ENCODE data around the gene DAB2. TPM values are rescaled to one million over a fixed set of nuclear protein-coding genes. Genes with fewer than 3 reads are reported as not detected.

Gene DAB2
- total and polyA plus RNA-seq, 2 donors (not counting 1 experiment from before 2014, with no cell fraction given), result 217 to 538 TPM

DNA sequence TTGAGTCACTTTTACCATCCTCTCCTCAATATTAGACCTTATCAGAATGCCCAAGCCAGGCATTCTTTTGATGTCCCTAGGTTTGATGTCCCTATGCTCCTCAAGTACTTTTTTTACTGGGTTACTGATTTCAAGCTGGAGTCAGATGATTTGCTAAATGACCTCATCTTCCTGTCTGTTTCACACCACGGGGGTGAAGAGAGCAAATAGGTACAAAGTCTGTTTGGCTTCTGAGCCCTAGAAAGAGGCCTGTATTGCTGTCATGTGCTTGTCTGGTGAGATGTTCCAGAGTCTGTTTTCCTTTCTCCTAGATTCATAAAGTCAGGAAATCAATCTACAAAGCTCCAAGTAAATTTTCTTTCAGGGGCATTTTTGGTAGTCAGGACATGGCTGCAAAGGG, 12.7 kb upstream of the DAB2 start:
- Histone ChIP-seq H3K27ac (ENCODE audit: insufficient read depth, low read length) (no peak overlapping the region), H4K20me1 (ENCODE audit: control insufficient read depth, extremely low read depth, insufficient read depth, low read length) (no peaks in the 10 kb centered on the region)
- DNase-seq (ENCODE audit: low read depth in 2 of 2), result no peak

DNA sequence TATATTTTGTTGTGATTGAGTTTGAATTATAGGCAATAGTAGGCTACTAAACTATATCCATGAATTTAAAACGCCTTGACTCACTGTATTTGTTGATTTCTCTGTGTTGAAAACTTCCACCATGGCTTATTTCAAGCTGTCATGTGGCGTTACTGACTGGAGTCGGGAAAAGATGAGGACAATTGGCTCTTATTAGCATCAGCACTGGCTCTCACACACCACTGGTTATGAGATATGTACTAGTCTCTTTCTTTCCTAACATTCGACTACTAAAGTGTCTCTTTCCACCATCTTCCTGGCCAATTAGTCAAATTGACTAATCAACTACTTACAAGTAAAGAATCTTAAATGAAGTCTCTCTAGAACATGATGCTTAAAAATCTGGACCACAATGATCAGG, 9.1 kb upstream of the DAB2 start:
- H2AFZ ChIP-seq (ENCODE audit: low read length), result no peak overlapping the region

More for the DNA sequence above, 12.7 kb upstream of the DAB2 start:
- no peak overlapping the region for H3K4me3 ChIP-seq (replicated peaks in 1 of 4; ENCODE audit: control extremely low read depth in 1 of 4, insufficient read depth in 1 of 4, low read depth in 3 of 4, low read length in 4 of 4)
- H3K79me2 ChIP-seq (ENCODE audit: control insufficient read depth, insufficient read depth, low read length), result no peaks in the 10 kb centered on the region
- no peaks in the 10 kb centered on the region for H3K36me3 ChIP-seq (ENCODE audit: control insufficient read depth, insufficient read depth, low read length)
- no peaks in the 10 kb centered on the region for H3K27me3 ChIP-seq (ENCODE audit: control insufficient read depth, insufficient read depth, low read length)
- H2AFZ ChIP-seq (ENCODE audit: low read length), result no peak overlapping the region
- no peaks in the 10 kb centered on the region for H3K9me3 ChIP-seq (ENCODE audit: control insufficient read depth, insufficient read depth, low read depth, low read length)
- peaks cover 2% of the 10 kb centered on the region for H3K4me1 ChIP-seq (ENCODE audit: control insufficient read depth, extremely low read depth, insufficient read depth, low read length)
- H3K4me2 ChIP-seq (ENCODE audit: extremely low read depth, insufficient read depth, low read length), result no peak overlapping the region
- H3K9ac ChIP-seq (ENCODE audit: insufficient read depth, low read length), result no peak overlapping the region
- TF ChIP-seq, protein P1, sequence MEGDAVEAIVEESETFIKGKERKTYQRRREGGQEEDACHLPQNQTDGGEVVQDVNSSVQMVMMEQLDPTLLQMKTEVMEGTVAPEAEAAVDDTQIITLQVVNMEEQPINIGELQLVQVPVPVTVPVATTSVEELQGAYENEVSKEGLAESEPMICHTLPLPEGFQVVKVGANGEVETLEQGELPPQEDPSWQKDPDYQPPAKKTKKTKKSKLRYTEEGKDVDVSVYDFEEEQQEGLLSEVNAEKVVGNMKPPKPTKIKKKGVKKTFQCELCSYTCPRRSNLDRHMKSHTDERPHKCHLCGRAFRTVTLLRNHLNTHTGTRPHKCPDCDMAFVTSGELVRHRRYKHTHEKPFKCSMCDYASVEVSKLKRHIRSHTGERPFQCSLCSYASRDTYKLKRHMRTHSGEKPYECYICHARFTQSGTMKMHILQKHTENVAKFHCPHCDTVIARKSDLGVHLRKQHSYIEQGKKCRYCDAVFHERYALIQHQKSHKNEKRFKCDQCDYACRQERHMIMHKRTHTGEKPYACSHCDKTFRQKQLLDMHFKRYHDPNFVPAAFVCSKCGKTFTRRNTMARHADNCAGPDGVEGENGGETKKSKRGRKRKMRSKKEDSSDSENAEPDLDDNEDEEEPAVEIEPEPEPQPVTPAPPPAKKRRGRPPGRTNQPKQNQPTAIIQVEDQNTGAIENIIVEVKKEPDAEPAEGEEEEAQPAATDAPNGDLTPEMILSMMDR (conservative IDR thresholded peaks at IDR 0.05 in 1 of 2, IDR thresholded peaks at IDR 0.05 in 1 of 2; ENCODE audit: low read depth in 1 of 2, low read length in 2 of 2), result no peak
- no peak for TF ChIP-seq EZH2 (IDR thresholded peaks at IDR 0.05; ENCODE audit: low read length, missing control alignments)

DNA sequence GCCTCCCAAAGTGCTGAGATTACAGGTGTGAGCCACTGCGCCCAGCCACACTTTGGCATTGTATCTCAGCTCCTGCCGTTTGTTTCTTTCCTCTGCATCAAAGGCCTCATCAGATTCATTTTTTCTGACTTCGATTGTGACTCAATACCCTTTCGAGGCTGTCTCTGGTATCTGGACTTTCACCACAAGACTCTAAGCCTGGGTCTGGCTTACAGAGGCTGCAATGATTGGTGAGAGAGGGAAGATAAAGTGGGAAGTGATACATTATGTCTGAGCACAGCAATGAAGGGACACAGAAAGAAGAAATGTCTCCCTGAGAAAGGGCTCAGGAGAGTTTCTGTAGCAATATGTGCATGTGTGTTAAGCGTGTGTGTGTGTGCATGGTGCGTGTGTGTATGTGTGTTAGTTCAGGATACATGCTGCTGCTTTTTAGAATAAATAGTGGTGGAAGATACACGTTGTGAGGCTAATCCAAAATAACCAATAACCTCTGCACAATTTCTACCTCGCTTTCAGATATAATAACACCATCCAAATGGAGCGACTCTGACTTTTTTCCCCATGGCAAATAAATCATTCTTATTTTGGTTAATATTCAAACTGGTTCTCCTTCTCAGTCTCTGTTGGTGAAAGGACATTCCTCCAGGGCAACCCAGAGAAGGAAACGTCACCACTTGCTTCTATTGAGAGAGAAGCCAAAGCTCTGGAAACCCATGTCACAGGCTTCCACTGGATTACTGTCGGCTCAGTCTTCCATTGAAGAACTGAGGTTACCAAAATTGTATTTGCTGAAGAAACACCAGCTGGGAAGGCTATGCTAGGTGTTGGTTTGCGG, 8.1 kb upstream of the DAB2 start:
- Histone ChIP-seq H3K9ac (ENCODE audit: insufficient read depth, low read length) (no peak overlapping the region), H4K20me1 (ENCODE audit: control insufficient read depth, extremely low read depth, insufficient read depth, low read length) (no peaks in the 10 kb centered on the region), H3K4me3 (replicated peaks in 1 of 4; ENCODE audit: control extremely low read depth in 1 of 4, insufficient read depth in 1 of 4, low read depth in 3 of 4, low read length in 4 of 4) (no peak overlapping the region), H3K4me1 (ENCODE audit: control insufficient read depth, extremely low read depth, insufficient read depth, low read length) (no peaks in the 10 kb centered on the region), H3K4me2 (ENCODE audit: extremely low read depth, insufficient read depth, low read length) (no peak overlapping the region), H3K79me2 (ENCODE audit: control insufficient read depth, insufficient read depth, low read length) (no peaks in the 10 kb centered on the region), H3K27me3 (ENCODE audit: control insufficient read depth, insufficient read depth, low read length) (no peaks in the 10 kb centered on the region), H3K9me3 (ENCODE audit: control insufficient read depth, insufficient read depth, low read depth, low read length) (no peaks in the 10 kb centered on the region), H3K36me3 (ENCODE audit: control insufficient read depth, insufficient read depth, low read length) (no peaks in the 10 kb centered on the region), H3K27ac (ENCODE audit: insufficient read depth, low read length) (no peak overlapping the region), H2AFZ (ENCODE audit: low read length) (no peak overlapping the region)
- no peak for TF ChIP-seq EZH2 (IDR thresholded peaks at IDR 0.05; ENCODE audit: low read length, missing control alignments)
- TF ChIP-seq, protein P1 (conservative IDR thresholded peaks at IDR 0.05 in 1 of 2, IDR thresholded peaks at IDR 0.05 in 1 of 2; ENCODE audit: low read depth in 1 of 2, low read length in 2 of 2), result no peak
- peak in 1 of 2 donors; percentile 84 for DNase-seq (ENCODE audit: low read depth in 2 of 2)

More for the DNA sequence above, 9.1 kb upstream of the DAB2 start:
- no peaks in the 10 kb centered on the region for H3K27me3 ChIP-seq (ENCODE audit: control insufficient read depth, insufficient read depth, low read length)
- H4K20me1 ChIP-seq (ENCODE audit: control insufficient read depth, extremely low read depth, insufficient read depth, low read length), result no peaks in the 10 kb centered on the region
- no peak overlapping the region for H3K27ac ChIP-seq (ENCODE audit: insufficient read depth, low read length)
- no peak overlapping the region for H3K4me2 ChIP-seq (ENCODE audit: extremely low read depth, insufficient read depth, low read length)
- H3K79me2 ChIP-seq (ENCODE audit: control insufficient read depth, insufficient read depth, low read length), result no peaks in the 10 kb centered on the region
- no peak for DNase-seq (ENCODE audit: low read depth in 2 of 2)
- H3K9ac ChIP-seq (ENCODE audit: insufficient read depth, low read length), result no peak overlapping the region
- no peaks in the 10 kb centered on the region for H3K9me3 ChIP-seq (ENCODE audit: control insufficient read depth, insufficient read depth, low read depth, low read length)
- TF ChIP-seq, protein P1 (conservative IDR thresholded peaks at IDR 0.05 in 1 of 2, IDR thresholded peaks at IDR 0.05 in 1 of 2; ENCODE audit: low read depth in 1 of 2, low read length in 2 of 2), result no peak
- TF ChIP-seq EZH2 (IDR thresholded peaks at IDR 0.05; ENCODE audit: low read length, missing control alignments), result no peak
- no peak overlapping the region for H3K4me3 ChIP-seq (replicated peaks in 1 of 4; ENCODE audit: control extremely low read depth in 1 of 4, insufficient read depth in 1 of 4, low read depth in 3 of 4, low read length in 4 of 4)
- H3K36me3 ChIP-seq (ENCODE audit: control insufficient read depth, insufficient read depth, low read length), result no peaks in the 10 kb centered on the region
- no peaks in the 10 kb centered on the region for H3K4me1 ChIP-seq (ENCODE audit: control insufficient read depth, extremely low read depth, insufficient read depth, low read length)

All from fibroblast of lung (primary cell).